Measurements from ENCODE around the gene SLC16A3. TPM values are rescaled to one million over a fixed set of nuclear protein-coding genes. Genes with fewer than 3 reads are reported as not detected.

The SLC16A3 gene
- total and polyA plus RNA-seq, 10 of the 15 experiments (the other 5 are each of a cell fraction or from before 2014, with no cell fraction given), result 0.10 to 46.5 (median 8.0) TPM

DNA sequence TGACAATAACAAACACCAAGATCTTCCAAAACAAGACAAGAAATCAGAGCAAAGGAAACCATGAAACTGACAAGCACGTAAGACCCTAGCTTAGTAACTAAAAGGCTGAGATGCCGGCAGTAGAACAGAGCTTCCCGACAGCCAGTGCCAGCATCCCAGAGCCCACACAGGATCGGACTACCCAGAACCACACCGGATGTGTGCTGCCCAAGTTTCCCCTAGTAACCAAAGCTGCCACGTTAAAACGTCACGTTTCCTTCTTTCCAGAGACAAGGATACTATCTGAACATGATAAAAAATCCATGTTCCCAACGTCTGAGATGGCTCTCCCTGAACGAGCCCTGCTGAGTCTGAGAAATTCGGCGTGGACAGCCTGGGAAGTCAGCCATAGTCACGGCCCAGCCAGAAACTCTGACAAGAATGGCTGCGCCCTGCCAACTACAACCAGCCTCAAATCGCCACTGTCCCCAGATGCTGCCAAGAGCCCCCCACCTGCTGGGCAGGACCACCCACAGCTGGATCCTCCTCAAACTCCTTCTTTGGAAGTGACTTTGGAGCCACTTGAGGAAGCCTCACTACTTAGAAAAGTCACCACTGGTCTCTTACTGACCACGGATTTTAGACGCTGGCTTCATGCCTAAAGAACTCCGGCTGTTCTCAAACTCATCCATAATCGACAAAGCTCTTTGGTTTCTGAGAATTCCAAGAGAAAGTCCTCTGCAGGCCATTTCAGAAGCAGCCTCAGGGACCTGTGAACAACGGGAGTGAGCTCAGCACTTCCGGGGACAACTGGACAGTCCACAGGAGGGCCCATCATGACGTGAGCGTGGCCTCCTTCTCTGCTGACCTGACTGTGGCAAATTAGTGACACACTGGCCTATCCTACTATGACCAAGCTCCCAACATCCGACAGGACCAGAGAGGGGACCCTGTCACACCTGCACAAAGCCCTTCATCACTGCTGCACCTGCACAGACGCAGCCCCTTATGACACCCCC, 32.9 kb upstream of the SLC16A3 start:
- no TSS peak for BruUV-seq (replicated peaks)
- 79% methylated on average over 25 of the region's 25 CpGs for WGBS (ENCODE audit: insufficient coverage, insufficient replicate concordance, low lambda C conversion rate, missing lambda C conversion rate)
- ATAC-seq, result no peak
- no peak overlapping the region for H3K4me2 ChIP-seq (ENCODE audit: control insufficient read depth, insufficient read depth)
- no peaks in the 10 kb centered on the region for H3K79me2 ChIP-seq (ENCODE audit: control insufficient read depth, insufficient read depth, low read length)
- no peaks in the 10 kb centered on the region; a peak in 1 of 4 replicates for H3K36me3 ChIP-seq (ENCODE audit: control insufficient read depth in 2 of 2, insufficient read depth in 2 of 2, low read length in 1 of 2)
- H3K9ac ChIP-seq (ENCODE audit: control insufficient read depth, insufficient read depth, low read length), result no peak overlapping the region
- no peak for TF ChIP-seq RAD51 (IDR thresholded peaks at IDR 0.05)
- TF ChIP-seq, protein P1, sequence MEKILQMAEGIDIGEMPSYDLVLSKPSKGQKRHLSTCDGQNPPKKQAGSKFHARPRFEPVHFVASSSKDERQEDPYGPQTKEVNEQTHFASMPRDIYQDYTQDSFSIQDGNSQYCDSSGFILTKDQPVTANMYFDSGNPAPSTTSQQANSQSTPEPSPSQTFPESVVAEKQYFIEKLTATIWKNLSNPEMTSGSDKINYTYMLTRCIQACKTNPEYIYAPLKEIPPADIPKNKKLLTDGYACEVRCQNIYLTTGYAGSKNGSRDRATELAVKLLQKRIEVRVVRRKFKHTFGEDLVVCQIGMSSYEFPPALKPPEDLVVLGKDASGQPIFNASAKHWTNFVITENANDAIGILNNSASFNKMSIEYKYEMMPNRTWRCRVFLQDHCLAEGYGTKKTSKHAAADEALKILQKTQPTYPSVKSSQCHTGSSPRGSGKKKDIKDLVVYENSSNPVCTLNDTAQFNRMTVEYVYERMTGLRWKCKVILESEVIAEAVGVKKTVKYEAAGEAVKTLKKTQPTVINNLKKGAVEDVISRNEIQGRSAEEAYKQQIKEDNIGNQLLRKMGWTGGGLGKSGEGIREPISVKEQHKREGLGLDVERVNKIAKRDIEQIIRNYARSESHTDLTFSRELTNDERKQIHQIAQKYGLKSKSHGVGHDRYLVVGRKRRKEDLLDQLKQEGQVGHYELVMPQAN (conservative IDR thresholded peaks at IDR 0.05), result no peak
- CTCF ChIA-PET, result interaction anchor here (2.0 kb wide), 1 partner anchor 10 kb away, joined by 6 read pairs; no protein-coding TSS in a partner anchor
- no peaks in the 10 kb centered on the region for H4K20me1 ChIP-seq (ENCODE audit: control insufficient read depth, insufficient read depth)
- RAD21 ChIA-PET (ENCODE audit: unreplicated experiment), result no interaction called here
- SMC1A ChIA-PET (ENCODE audit: uncharacterized antibody, unreplicated experiment), result interaction anchor here (0.7 kb wide), 1 partner anchor 10 kb away, joined by 4 read pairs; no protein-coding TSS in a partner anchor
- intact Hi-C loops (cut with micrococcal nuclease; ENCODE audit: unreplicated experiment) (no loop called here), in situ Hi-C loops (cut with MboI) (no loop called here)
- POLR2A ChIA-PET, result no interaction called here
- FAIRE-seq, result no peak
- H3K27me3 ChIP-seq (replicated peaks in 1 of 2; ENCODE audit: control insufficient read depth in 2 of 2, insufficient read depth in 2 of 2, low read length in 1 of 2), result no peaks in the 10 kb centered on the region
- no peak overlapping the region for H3K27ac ChIP-seq (ENCODE audit: control insufficient read depth, insufficient read depth)
- H3K4me3 ChIP-seq, result no peak overlapping the region
- H2AFZ ChIP-seq (ENCODE audit: control insufficient read depth, low read depth, low read length), result no peak overlapping the region
- peaks cover 9% of the 10 kb centered on the region for H3K4me1 ChIP-seq (ENCODE audit: control insufficient read depth, insufficient read depth, low read length)
- no peaks in the 10 kb centered on the region for H3K9me3 ChIP-seq (replicated peaks; ENCODE audit: control insufficient read depth, insufficient read depth, low read length)
- no peak for DNase-seq (ENCODE audit: low read depth, low spot score)
